Measurements from ENCODE around the gene ZNF45.
A peak's percentile ranks its signal among the peaks of the same experiment; 100 is the strongest.
"Not testable (repeated sequence)": the region's sequence is repeated elsewhere in the genome, so short reads cannot be mapped to it uniquely, and the experiment has no call there.

The ZNF45 gene

GRCh38 chr19:43934985-43935708 is at the start of gene ZNF45:
TSS of gene ZNF45 (minus strand) at chr19:43935282. CDS start at chr19:43922185, 13,097 bp downstream.
- peak; percentile 27 for DNase-seq

GRCh38 chr19:43984687-43985000 is 49.6 kb upstream of the ZNF45 start:
- DNase-seq, result no peak

GRCh38 chr19:43983912-43984686 is 49.0 kb upstream of the ZNF45 start, which contains the start of gene ZNF155:
TSS of gene ZNF155 (plus strand) at chr19:43984188. CDS start at chr19:43988544, 4,356 bp downstream.
- peak; percentile 4 for DNase-seq

GRCh38 chr19:43983544-43983911 is 48.4 kb upstream of the ZNF45 start:
- no peak for DNase-seq

GRCh38 chr19:43976732-43977131 is 41.6 kb upstream of the ZNF45 start:
- DNase-seq, result no peak

GRCh38 chr19:43966079-43966694 is 31.1 kb upstream of the ZNF45 start:
- no peak for DNase-seq

GRCh38 chr19:43960411-43960810 is 25.3 kb upstream of the ZNF45 start:
- no peak for DNase-seq

GRCh38 chr19:43957891-43958290 is 22.8 kb upstream of the ZNF45 start:
- DNase-seq, result no peak

- no peak for DNase-seq
Measured at GRCh38 chr19:43956827-43957226, 21.7 kb upstream of the ZNF45 start.

- DNase-seq, result peak; percentile 53
Measured at GRCh38 chr19:43950834-43951645, 16.0 kb upstream of the ZNF45 start, which contains the start of gene ZNF221. TSS of gene ZNF221 (plus strand) at chr19:43951228. CDS start at chr19:43962727, 11,499 bp downstream.

GRCh38 chr19:43949803-43950202 is 14.7 kb upstream of the ZNF45 start:
- not testable (repeated sequence) for DNase-seq

GRCh38 chr19:43947412-43947811 is 12.3 kb upstream of the ZNF45 start:
- DNase-seq, result not testable (repeated sequence)

GRCh38 chr19:43941209-43941608 is 6.1 kb upstream of the ZNF45 start:
- DNase-seq, result no peak

GRCh38 chr19:43940719-43941118 is 5.6 kb upstream of the ZNF45 start:
- no peak for DNase-seq

- no peak for DNase-seq
Measured at GRCh38 chr19:43939557-43940260, 4.6 kb upstream of the ZNF45 start.

GRCh38 chr19:43936188-43936587 is 1.1 kb upstream of the ZNF45 start:
- DNase-seq, result no peak

- DNase-seq, result no peak
Measured at GRCh38 chr19:43934055-43934984, 762 bp downstream of the ZNF45 start.

GRCh38 chr19:43928820-43929219 is 6.3 kb downstream of the ZNF45 start:
- DNase-seq, result no peak

- no peak for DNase-seq
Measured at GRCh38 chr19:43923875-43924274, 11.2 kb downstream of the ZNF45 start.

- no peak for DNase-seq
Measured at GRCh38 chr19:43914051-43914450, 21.0 kb downstream of the ZNF45 start.

- DNase-seq, result no peak
Measured at GRCh38 chr19:43913383-43913782, 21.7 kb downstream of the ZNF45 start.
